ENCODE measurements around the gene SETD1B. TPM values are rescaled to one million over a fixed set of nuclear protein-coding genes. Genes with fewer than 3 reads are reported as not detected.
A peak's percentile ranks its signal among the peaks of the same experiment; 100 is the strongest.

The SETD1B gene
- total and polyA plus RNA-seq, 2 donors (not counting 1 experiment from before 2014, with no cell fraction given): 1.2 to 3.5 TPM

DNA sequence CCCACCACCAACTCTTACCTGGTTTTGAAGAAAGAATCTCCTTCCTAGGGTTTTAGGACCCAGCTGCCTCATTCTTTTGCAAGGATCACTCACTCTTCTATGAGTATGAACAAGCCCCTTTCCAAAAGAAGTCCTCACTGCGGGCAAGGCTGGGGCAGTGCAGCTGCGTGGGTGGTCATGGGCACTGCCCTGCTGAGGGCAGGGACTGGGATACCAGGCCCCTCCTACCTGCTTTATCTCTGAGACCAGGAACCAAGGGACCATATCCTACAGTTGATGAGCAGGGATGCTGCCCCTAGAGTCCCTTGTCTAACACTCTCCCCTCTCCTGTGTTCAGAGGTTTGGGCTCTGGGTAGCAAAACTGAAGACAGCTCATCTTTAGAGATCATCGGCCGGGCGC, 34.3 kb downstream of the SETD1B start:
- no peaks in the 10 kb centered on the region for H3K27me3 ChIP-seq (ENCODE audit: control insufficient read depth, insufficient read depth, low read length)
- H3K4me1 ChIP-seq (ENCODE audit: control insufficient read depth, extremely low read depth, insufficient read depth, low read length): peaks cover 2% of the 10 kb centered on the region
- no peak overlapping the region for H3K4me2 ChIP-seq (ENCODE audit: extremely low read depth, insufficient read depth, low read length)
- no peak overlapping the region for H3K27ac ChIP-seq (ENCODE audit: insufficient read depth, low read length)
- no peak for DNase-seq (ENCODE audit: low read depth in 2 of 2)
- H4K20me1 ChIP-seq (ENCODE audit: control insufficient read depth, extremely low read depth, insufficient read depth, low read length): no peaks in the 10 kb centered on the region
- no peaks in the 10 kb centered on the region for H3K36me3 ChIP-seq (ENCODE audit: control insufficient read depth, insufficient read depth, low read length)
- TF ChIP-seq, protein P1, sequence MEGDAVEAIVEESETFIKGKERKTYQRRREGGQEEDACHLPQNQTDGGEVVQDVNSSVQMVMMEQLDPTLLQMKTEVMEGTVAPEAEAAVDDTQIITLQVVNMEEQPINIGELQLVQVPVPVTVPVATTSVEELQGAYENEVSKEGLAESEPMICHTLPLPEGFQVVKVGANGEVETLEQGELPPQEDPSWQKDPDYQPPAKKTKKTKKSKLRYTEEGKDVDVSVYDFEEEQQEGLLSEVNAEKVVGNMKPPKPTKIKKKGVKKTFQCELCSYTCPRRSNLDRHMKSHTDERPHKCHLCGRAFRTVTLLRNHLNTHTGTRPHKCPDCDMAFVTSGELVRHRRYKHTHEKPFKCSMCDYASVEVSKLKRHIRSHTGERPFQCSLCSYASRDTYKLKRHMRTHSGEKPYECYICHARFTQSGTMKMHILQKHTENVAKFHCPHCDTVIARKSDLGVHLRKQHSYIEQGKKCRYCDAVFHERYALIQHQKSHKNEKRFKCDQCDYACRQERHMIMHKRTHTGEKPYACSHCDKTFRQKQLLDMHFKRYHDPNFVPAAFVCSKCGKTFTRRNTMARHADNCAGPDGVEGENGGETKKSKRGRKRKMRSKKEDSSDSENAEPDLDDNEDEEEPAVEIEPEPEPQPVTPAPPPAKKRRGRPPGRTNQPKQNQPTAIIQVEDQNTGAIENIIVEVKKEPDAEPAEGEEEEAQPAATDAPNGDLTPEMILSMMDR (conservative IDR thresholded peaks at IDR 0.05 in 1 of 2, IDR thresholded peaks at IDR 0.05 in 1 of 2; ENCODE audit: low read depth in 1 of 2, low read length in 2 of 2): no peak
- TF ChIP-seq EZH2 (IDR thresholded peaks at IDR 0.05; ENCODE audit: low read length, missing control alignments): no peak
- H3K9ac ChIP-seq (ENCODE audit: insufficient read depth, low read length): no peak overlapping the region
- H3K9me3 ChIP-seq (ENCODE audit: control insufficient read depth, insufficient read depth, low read depth, low read length): no peaks in the 10 kb centered on the region
- H2AFZ ChIP-seq (ENCODE audit: low read length): no peak overlapping the region
- no peak overlapping the region for H3K4me3 ChIP-seq (replicated peaks in 1 of 4; ENCODE audit: control extremely low read depth in 1 of 4, insufficient read depth in 1 of 4, low read depth in 3 of 4, low read length in 4 of 4)
- no peaks in the 10 kb centered on the region for H3K79me2 ChIP-seq (ENCODE audit: control insufficient read depth, insufficient read depth, low read length)

DNA sequence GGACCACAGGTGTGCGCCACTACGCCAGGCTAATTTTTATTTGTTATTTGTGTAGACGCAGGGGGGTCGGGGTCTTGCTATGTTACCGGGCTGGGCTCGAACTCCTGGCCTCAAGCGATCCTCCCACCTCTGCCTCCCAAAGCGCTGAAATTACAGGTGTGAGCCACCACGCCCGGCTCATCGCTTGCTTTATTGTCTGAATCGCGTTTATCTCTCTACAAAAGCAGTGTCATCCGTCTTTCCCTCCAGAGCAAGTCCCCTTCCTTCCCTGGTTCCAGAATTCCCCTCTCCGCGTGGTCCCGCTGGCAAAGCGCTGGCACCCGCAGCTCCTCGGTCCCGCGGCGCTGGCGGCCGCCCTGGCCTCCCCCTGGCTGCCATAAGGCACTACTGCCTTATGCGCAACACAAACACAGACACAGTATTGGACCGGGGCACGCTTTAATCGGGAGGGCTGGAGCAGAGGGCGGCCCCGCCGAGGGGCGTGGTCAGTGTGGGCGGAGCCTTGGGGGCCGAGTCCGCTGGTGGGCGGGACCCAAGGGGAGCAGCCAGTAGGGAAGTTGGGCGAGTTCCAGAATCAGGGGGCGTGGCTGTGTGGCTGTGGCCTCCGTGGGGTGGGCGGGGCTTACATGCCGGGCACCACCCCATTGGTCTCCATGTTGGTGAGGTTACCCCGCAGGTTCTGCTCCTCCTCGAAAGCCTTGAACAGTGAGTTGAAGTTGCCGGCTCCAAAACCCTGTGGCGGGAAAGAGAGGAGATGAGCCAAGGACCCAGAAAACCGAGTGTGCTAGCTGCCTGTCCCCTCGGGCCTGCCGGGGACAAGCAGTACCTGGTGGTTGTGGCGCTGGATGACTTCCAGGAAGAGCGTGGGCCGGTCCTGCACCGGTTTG, 35.5 kb downstream of the SETD1B start:
- peak overlapping the region; percentile 97 for H3K4me2 ChIP-seq (ENCODE audit: extremely low read depth, insufficient read depth, low read length)
- DNase-seq (ENCODE audit: low read depth in 2 of 2): peak; percentile 93 to 98
- no peaks in the 10 kb centered on the region for H3K9me3 ChIP-seq (ENCODE audit: control insufficient read depth, insufficient read depth, low read depth, low read length)
- H3K36me3 ChIP-seq (ENCODE audit: control insufficient read depth, insufficient read depth, low read length): no peaks in the 10 kb centered on the region
- peak overlapping the region; percentile 98 for H2AFZ ChIP-seq (ENCODE audit: low read length)
- H3K27me3 ChIP-seq (ENCODE audit: control insufficient read depth, insufficient read depth, low read length): no peaks in the 10 kb centered on the region
- peak overlapping the region; percentile 45 to 82 (median 71) for H3K4me3 ChIP-seq (replicated peaks in 1 of 4; ENCODE audit: control extremely low read depth in 1 of 4, insufficient read depth in 1 of 4, low read depth in 3 of 4, low read length in 4 of 4)
- peaks cover 2% of the 10 kb centered on the region for H3K4me1 ChIP-seq (ENCODE audit: control insufficient read depth, extremely low read depth, insufficient read depth, low read length)
- H3K9ac ChIP-seq (ENCODE audit: insufficient read depth, low read length): peak overlapping the region; percentile 46
- no peak overlapping the region for H3K27ac ChIP-seq (ENCODE audit: insufficient read depth, low read length)
- TF ChIP-seq, protein P1 (conservative IDR thresholded peaks at IDR 0.05 in 1 of 2, IDR thresholded peaks at IDR 0.05 in 1 of 2; ENCODE audit: low read depth in 1 of 2, low read length in 2 of 2): peak; percentile 35 to 50
- no peak for TF ChIP-seq EZH2 (IDR thresholded peaks at IDR 0.05; ENCODE audit: low read length, missing control alignments)
- H3K79me2 ChIP-seq (ENCODE audit: control insufficient read depth, insufficient read depth, low read length): no peaks in the 10 kb centered on the region
- H4K20me1 ChIP-seq (ENCODE audit: control insufficient read depth, extremely low read depth, insufficient read depth, low read length): no peaks in the 10 kb centered on the region

DNA sequence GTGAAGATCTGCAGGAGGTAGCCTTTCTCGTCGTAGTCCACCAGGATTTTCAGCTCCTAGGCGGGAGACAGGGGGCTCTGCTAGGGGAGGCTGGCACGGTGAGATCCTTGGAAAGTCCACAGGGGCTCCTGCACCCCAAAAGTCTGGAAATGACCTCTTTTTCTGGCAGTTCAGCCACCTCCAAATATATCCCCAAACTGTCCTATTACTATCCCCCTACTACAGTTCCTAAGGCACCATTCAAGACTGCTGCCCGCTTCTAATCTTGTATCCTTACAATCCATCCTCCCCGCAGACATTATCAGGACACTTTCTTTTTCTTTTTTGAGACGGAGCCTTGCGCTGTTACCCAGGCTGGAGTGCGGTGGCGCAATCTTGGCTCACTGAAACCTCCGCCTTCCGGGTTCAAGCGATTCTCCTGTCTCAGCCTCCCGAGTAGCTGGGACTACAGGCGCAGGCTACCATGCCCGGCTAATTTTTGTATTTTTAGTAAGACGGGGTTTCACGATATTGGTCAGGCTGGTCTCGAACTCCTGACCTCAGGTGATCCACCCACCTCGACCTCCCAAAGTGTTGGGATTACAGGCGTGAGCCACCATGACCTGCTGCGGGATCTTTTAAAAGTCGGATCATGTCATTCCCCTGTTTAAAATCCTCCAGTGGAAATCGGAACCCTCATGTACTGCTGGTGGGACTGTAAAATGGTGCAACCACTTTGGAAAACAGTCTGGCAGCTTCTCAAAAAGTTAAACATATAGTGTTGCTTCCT, 36.4 kb downstream of the SETD1B start:
- no peaks in the 10 kb centered on the region for H3K36me3 ChIP-seq (ENCODE audit: control insufficient read depth, insufficient read depth, low read length)
- H3K27ac ChIP-seq (ENCODE audit: insufficient read depth, low read length): no peak overlapping the region
- H3K9ac ChIP-seq (ENCODE audit: insufficient read depth, low read length): no peak overlapping the region

More for the DNA sequence above, 36.4 kb downstream of the SETD1B start:
- Histone ChIP-seq H3K27me3 (ENCODE audit: control insufficient read depth, insufficient read depth, low read length) (no peaks in the 10 kb centered on the region), H3K79me2 (ENCODE audit: control insufficient read depth, insufficient read depth, low read length) (no peaks in the 10 kb centered on the region), H3K9me3 (ENCODE audit: control insufficient read depth, insufficient read depth, low read depth, low read length) (no peaks in the 10 kb centered on the region), H3K4me3 (replicated peaks in 1 of 4; ENCODE audit: control extremely low read depth in 1 of 4, insufficient read depth in 1 of 4, low read depth in 3 of 4, low read length in 4 of 4) (peak overlapping the region; percentile 45 to 82 (median 71)), H3K4me1 (ENCODE audit: control insufficient read depth, extremely low read depth, insufficient read depth, low read length) (peaks cover 2% of the 10 kb centered on the region), H4K20me1 (ENCODE audit: control insufficient read depth, extremely low read depth, insufficient read depth, low read length) (no peaks in the 10 kb centered on the region), H2AFZ (ENCODE audit: low read length) (peak overlapping the region; percentile 98), H3K4me2 (ENCODE audit: extremely low read depth, insufficient read depth, low read length) (peak overlapping the region; percentile 97)
- no peak for TF ChIP-seq EZH2 (IDR thresholded peaks at IDR 0.05; ENCODE audit: low read length, missing control alignments)
- TF ChIP-seq, protein P1 (conservative IDR thresholded peaks at IDR 0.05 in 1 of 2, IDR thresholded peaks at IDR 0.05 in 1 of 2; ENCODE audit: low read depth in 1 of 2, low read length in 2 of 2): no peak
- DNase-seq (ENCODE audit: low read depth in 2 of 2): no peak

Data from fibroblast of lung (primary cell).